ENCODE results near the gene SHB. TPM values are rescaled to one million over a fixed set of nuclear protein-coding genes. Genes with fewer than 3 reads are reported as not detected.

Gene SHB
- total and polyA plus RNA-seq, 2 donors (not counting 3 experiments of a cell fraction or from before 2014, with no cell fraction given): 13.4 to 24.9 TPM

DNA sequence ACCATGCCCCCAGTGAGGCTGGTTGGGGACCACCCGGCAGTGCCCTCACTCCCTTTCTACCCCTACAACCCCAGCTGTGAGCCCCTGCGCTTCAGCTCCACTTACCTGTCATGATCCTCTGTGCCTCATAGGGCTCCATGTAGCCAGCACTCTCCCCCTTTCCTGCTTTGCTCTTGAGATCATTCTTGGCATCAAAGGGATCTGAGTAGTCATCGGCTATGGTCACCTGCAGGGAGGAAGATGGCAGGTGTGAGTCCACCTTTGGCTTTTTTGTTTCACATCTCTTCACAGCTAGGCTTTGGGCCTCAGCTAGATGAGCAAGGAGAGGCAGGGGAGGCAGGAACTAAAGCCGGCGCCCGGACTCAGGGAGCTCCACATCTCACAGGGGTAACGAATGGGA, 53.1 kb downstream of the SHB start:
- Histone ChIP-seq H3K4me3 (replicated peaks in 1 of 3; ENCODE audit: insufficient read depth in 1 of 3, low read depth in 1 of 3, low read length in 3 of 3) (no peak overlapping the region), H3K9me1 (replicated peaks; ENCODE audit: control insufficient read depth, extremely low read depth, insufficient read depth, low read length) (no peaks in the 10 kb centered on the region), H2AFZ (ENCODE audit: low read depth, low read length) (no peak overlapping the region), H3K27me3 (ENCODE audit: control insufficient read depth in 2 of 2, insufficient read depth in 2 of 2, low read length in 2 of 2) (no peaks in the 10 kb centered on the region), H3K9me3 (replicated peaks; ENCODE audit: control insufficient read depth, insufficient read depth, low read length) (no peaks in the 10 kb centered on the region), H3K9ac (replicated peaks; ENCODE audit: extremely low read depth, insufficient read depth, low read length) (no peak overlapping the region), H3K4me1 (ENCODE audit: control insufficient read depth, extremely low read depth, insufficient read depth, low read length) (peaks cover 57% of the 10 kb centered on the region), H3K4me2 (ENCODE audit: insufficient read depth, low read length) (no peak overlapping the region), H4K20me1 (replicated peaks; ENCODE audit: control insufficient read depth, extremely low read depth, insufficient read depth, low read length) (no peaks in the 10 kb centered on the region), H3K36me3 (ENCODE audit: control insufficient read depth in 2 of 2, extremely low read depth in 1 of 2, insufficient read depth in 2 of 2, low read length in 2 of 2) (peaks cover 0 to 4% of the 10 kb centered on the region in 2 experiments), H3K27ac (ENCODE audit: insufficient read depth, low read depth, low read length) (no peak overlapping the region), H3K79me2 (ENCODE audit: control insufficient read depth, insufficient read depth, low read length) (peaks cover 16% of the 10 kb centered on the region)
- POLR2A ChIA-PET: no interaction called here
- no peak for DNase-seq (ENCODE audit: low read depth, low spot score)
- intact Hi-C loops (cut with micrococcal nuclease) (no loop called here), dilution Hi-C loops (cut with MboI; ENCODE audit: extremely low pct_ligation_motif_present, low sequenced_read_pairs) (no loop called here)
- TF ChIP-seq POLR2AphosphoS5 (IDR thresholded peaks at IDR 0.05; ENCODE audit: insufficient read depth, low read depth, low read length): no peak
- no peak for TF ChIP-seq MYC (IDR thresholded peaks at IDR 0.05; ENCODE audit: low read depth, low read length)
- no peak for TF ChIP-seq FOS (IDR thresholded peaks at IDR 0.05; ENCODE audit: borderline replicate concordance, insufficient read depth, low read length)
- no peak for TF ChIP-seq EZH2 (IDR thresholded peaks at IDR 0.05; ENCODE audit: borderline replicate concordance, low read depth, low read length, severe bottlenecking)
- TF ChIP-seq JUN (IDR thresholded peaks at IDR 0.05; ENCODE audit: borderline replicate concordance, insufficient read depth, insufficient read length, low read depth): no peak
- TF ChIP-seq, protein P1, sequence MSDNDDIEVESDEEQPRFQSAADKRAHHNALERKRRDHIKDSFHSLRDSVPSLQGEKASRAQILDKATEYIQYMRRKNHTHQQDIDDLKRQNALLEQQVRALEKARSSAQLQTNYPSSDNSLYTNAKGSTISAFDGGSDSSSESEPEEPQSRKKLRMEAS (IDR thresholded peaks at IDR 0.05; ENCODE audit: insufficient read depth, insufficient read length): no peak
- TF ChIP-seq, protein P2, sequence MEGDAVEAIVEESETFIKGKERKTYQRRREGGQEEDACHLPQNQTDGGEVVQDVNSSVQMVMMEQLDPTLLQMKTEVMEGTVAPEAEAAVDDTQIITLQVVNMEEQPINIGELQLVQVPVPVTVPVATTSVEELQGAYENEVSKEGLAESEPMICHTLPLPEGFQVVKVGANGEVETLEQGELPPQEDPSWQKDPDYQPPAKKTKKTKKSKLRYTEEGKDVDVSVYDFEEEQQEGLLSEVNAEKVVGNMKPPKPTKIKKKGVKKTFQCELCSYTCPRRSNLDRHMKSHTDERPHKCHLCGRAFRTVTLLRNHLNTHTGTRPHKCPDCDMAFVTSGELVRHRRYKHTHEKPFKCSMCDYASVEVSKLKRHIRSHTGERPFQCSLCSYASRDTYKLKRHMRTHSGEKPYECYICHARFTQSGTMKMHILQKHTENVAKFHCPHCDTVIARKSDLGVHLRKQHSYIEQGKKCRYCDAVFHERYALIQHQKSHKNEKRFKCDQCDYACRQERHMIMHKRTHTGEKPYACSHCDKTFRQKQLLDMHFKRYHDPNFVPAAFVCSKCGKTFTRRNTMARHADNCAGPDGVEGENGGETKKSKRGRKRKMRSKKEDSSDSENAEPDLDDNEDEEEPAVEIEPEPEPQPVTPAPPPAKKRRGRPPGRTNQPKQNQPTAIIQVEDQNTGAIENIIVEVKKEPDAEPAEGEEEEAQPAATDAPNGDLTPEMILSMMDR (IDR thresholded peaks at IDR 0.05; ENCODE audit: extremely low read depth in 1 of 2, insufficient read depth in 1 of 2, low read depth in 1 of 2, low read length in 2 of 2): no peak
- no peak for TF ChIP-seq POLR2A (IDR thresholded peaks at IDR 0.05; ENCODE audit: low read depth, low read length)
- no peak for TF ChIP-seq GATA2 (IDR thresholded peaks at IDR 0.05; ENCODE audit: insufficient read depth, insufficient read length, low read depth, low read length)
- no TSS peak for BruUV-seq (replicated peaks)
- no peak for FAIRE-seq
- CTCF ChIA-PET: interaction anchor here (1.1 to 3.2 kb wide), 2 partner anchors 48 to 72 kb away, joined by 4 to 12 read pairs; no protein-coding TSS in a partner anchor

Measured in endothelial cell of umbilical vein (primary cell).